Muscle layer of duodenum (tissue), 2 donors: ENCODE data around the gene PPP4R3A.
"Not testable (repeated sequence)": the region's sequence is repeated elsewhere in the genome, so short reads cannot be mapped to it uniquely, and the experiment has no call there.

Experiments used
- H3K27ac ChIP-seq: one replicate; pipeline ENCODE4 v1.7.0; 2013; ENCODE audit warnings: mild to moderate bottlenecking, low read length
- H3K27me3 ChIP-seq: one replicate; pipeline ENCODE4 v1.7.0; 2013; ENCODE audit warnings: low read depth, mild to moderate bottlenecking, control low read depth, low read length
- H3K36me3 ChIP-seq, 2 donors: one replicate each; pipeline ENCODE4 v1.7.0; 2013; ENCODE audit warnings: low read length in 2 of 2, control low read depth in 1 of 2, mild to moderate bottlenecking in 1 of 2; ENCODE audit not compliant: insufficient read depth in 2 of 2, control insufficient read depth in 1 of 2
- H3K4me1 ChIP-seq, 2 donors: one replicate each; pipeline ENCODE4 v1.7.0; 2013; ENCODE audit warnings: low read length in 2 of 2, mild to moderate bottlenecking in 2 of 2, control low read depth in 1 of 2, moderate library complexity in 1 of 2; ENCODE audit not compliant: insufficient read depth in 2 of 2, control insufficient read depth in 1 of 2
- H3K4me3 ChIP-seq, 2 donors: one replicate each; pipeline ENCODE4 v1.7.0; 2013; ENCODE audit warnings: low read length in 2 of 2, low read depth in 1 of 2, mild to moderate bottlenecking in 1 of 2
- H3K9me3 ChIP-seq, 2 donors: one replicate each; pipeline ENCODE4 v1.7.0; 2013; ENCODE audit warnings: low read length in 2 of 2, control low read depth in 1 of 2, mild to moderate bottlenecking in 1 of 2; ENCODE audit not compliant: control insufficient read depth in 1 of 2
- donor health status: healthy.

Gene PPP4R3A

GRCh38 chr14:91415794-91416743 lies 94.0 kb downstream of the PPP4R3A start:
- Histone ChIP-seq H3K27me3 (no peaks in the 10 kb centered on the region), H3K27ac (peak overlapping the region; percentile 60), H3K4me3 (peak overlapping the region; percentile 70 to 71), H3K4me1 (peaks cover 4 to 17% of the 10 kb centered on the region in 2 donors), H3K9me3 (no peaks in the 10 kb centered on the region), H3K36me3 (no peaks in the 10 kb centered on the region)

GRCh38 chr14:91414475-91414833 lies 95.7 kb downstream of the PPP4R3A start:
- H3K4me3 ChIP-seq = peak overlapping the region in 1 of 2 donors; percentile 27
- H3K36me3 ChIP-seq = no peaks in the 10 kb centered on the region
- no peaks in the 10 kb centered on the region for H3K9me3 ChIP-seq
- peak overlapping the region; percentile 19 for H3K27ac ChIP-seq
- peaks cover 4 to 17% of the 10 kb centered on the region in 2 donors for H3K4me1 ChIP-seq
- no peaks in the 10 kb centered on the region for H3K27me3 ChIP-seq

GRCh38 chr14:91413547-91414474 lies 96.3 kb downstream of the PPP4R3A start:
- H3K4me3 ChIP-seq = no peak overlapping the region
- peaks cover 4 to 16% of the 10 kb centered on the region in 2 donors for H3K4me1 ChIP-seq
- H3K36me3 ChIP-seq = no peaks in the 10 kb centered on the region
- H3K27me3 ChIP-seq = no peaks in the 10 kb centered on the region
- peak overlapping the region; percentile 19 for H3K27ac ChIP-seq
- H3K9me3 ChIP-seq = no peaks in the 10 kb centered on the region

GRCh38 chr14:91412939-91413338 lies 97.2 kb downstream of the PPP4R3A start:
- Histone ChIP-seq H3K27me3 (no peaks in the 10 kb centered on the region), H3K4me1 (peaks cover 4 to 8% of the 10 kb centered on the region in 2 donors), H3K27ac (no peak overlapping the region), H3K4me3 (no peak overlapping the region), H3K36me3 (no peaks in the 10 kb centered on the region), H3K9me3 (no peaks in the 10 kb centered on the region)

- H3K27ac ChIP-seq = no peak overlapping the region
- H3K36me3 ChIP-seq = no peaks in the 10 kb centered on the region
- H3K9me3 ChIP-seq = no peaks in the 10 kb centered on the region
- no peak overlapping the region for H3K4me3 ChIP-seq
- H3K27me3 ChIP-seq = no peaks in the 10 kb centered on the region
- no peaks in the 10 kb centered on the region for H3K4me1 ChIP-seq
Observed at GRCh38 chr14:91410771-91411536, 99.2 kb downstream of the PPP4R3A start.

GRCh38 chr14:91409928-91410718 lies 100.0 kb downstream of the PPP4R3A start:
- Histone ChIP-seq H3K4me1 (no peaks in the 10 kb centered on the region), H3K27ac (no peak overlapping the region)

GRCh38 chr14:91409240-91409639 lies 100.9 kb downstream of the PPP4R3A start:
- not testable (repeated sequence) for H3K27me3 ChIP-seq, H3K36me3 ChIP-seq, H3K4me1 ChIP-seq, H3K9me3 ChIP-seq, H3K4me3 ChIP-seq, H3K27ac ChIP-seq

More at GRCh38 chr14:91409928-91410718, 100.0 kb downstream of the PPP4R3A start:
- no peaks in the 10 kb centered on the region for H3K27me3 ChIP-seq
- no peak overlapping the region for H3K4me3 ChIP-seq
- no peaks in the 10 kb centered on the region for H3K36me3 ChIP-seq
- no peaks in the 10 kb centered on the region for H3K9me3 ChIP-seq
